ENCODE measurements around the gene PRR5. TPM values are rescaled to one million over a fixed set of nuclear protein-coding genes. Genes with fewer than 3 reads are reported as not detected.

Gene PRR5
- polyA plus RNA-seq, 1 of the 3 experiments (the other 2 are of a cell fraction), result 1.3 TPM

Other genes starting within 250 kb of the PRR5 start
- 14.7 and 16.1 TPM in 2 replicates for gene RTL6, start 204.0 kb upstream of the PRR5 start, polyA plus RNA-seq (2012; rRNA removed)
- 0.05 and 0.08 TPM in 2 replicates for gene ARHGAP8, start 50.4 kb downstream of the PRR5 start, polyA plus RNA-seq (2012; rRNA removed)